HG03469 (cell line): Measurements from ENCODE around the gene PCBP3.
A peak's percentile ranks its signal among the peaks of the same experiment; 100 is the strongest.
"Not testable (repeated sequence)": the region's sequence is repeated elsewhere in the genome, so short reads cannot be mapped to it uniquely, and the experiment has no call there.

Experiments used
- ATAC-seq: cut with Tn5 transposase; IDR thresholded peaks from one replicate; pipeline ENCODE4 v1.9.1; 2021; ENCODE audit warnings: mild to moderate bottlenecking, moderate library complexity, moderate number of reproducible peaks; ENCODE audit not compliant: unreplicated experiment

PCBP3 gene

GRCh38 chr21:45643021-45643980 is at the start of gene PCBP3:
Gene PCBP3 (plus strand): TSS chr21:45643725. CDS start chr21:45850086, 206,361 bp downstream.
- peak; percentile 44 for ATAC-seq

DNA sequence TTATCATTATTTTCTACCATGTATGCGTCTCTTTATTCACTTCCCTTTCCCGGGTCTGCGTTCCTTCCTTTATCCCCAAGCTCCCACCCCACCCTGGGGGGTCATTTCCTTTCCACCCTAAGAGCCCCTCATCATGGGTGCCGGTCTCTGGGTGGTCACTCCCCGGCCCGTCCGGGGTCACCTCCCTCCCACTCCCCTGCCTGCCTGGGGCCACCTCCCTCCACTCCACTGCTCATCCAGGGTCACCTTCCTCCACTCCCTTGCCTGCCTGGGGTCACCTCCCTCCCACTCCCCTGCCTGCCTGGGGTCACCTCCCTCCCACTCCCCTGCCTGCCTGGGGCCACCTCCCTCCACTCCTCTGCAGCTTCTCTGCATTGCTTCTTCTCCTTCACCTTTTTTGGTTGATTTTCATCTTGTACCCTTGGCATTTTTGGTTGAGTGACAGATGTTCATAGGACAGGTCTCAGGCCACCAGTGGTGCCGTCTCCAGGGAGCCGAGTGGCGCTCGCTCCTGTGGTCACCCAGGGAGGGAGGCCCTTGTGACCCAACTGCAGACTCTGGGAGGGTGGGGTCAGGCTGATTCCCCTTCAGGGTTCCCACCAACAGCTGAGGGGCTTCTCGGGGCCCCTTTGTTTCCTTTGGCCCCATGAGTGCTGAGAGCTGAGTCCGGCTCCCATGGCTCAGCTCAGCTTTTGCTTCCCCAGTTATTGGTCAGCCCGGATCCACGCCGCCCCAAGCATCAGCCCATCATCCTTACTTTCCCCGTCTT is 48.6 kb upstream of the PCBP3 start:
- no peak for ATAC-seq

GRCh38 chr21:45595574-45596295 is 47.8 kb upstream of the PCBP3 start:
- ATAC-seq, result no peak

- no peak for ATAC-seq
These were observed 46.7 kb upstream of the PCBP3 start for GRCh38 chr21:45596704-45597318.

DNA sequence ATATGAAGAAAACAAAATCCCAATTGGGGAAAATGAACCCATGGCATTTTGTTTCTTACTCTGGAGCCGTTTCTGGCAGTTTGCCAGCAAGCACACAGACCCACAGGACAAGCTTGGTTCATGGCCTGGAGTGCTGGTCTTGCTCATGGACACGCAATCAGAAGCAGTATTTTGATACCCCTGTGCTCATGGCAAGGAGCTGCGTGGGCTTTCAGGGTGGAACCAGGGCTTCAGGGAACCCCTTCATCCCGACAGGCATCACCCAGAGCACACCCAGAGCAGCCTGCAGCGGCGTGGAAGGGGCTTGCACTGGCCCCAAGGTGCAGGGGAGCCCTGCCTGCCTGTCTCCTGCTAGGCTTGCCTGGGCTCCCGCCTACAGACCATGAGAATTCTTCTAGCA is 45.4 kb upstream of the PCBP3 start:
- no peak for ATAC-seq

DNA sequence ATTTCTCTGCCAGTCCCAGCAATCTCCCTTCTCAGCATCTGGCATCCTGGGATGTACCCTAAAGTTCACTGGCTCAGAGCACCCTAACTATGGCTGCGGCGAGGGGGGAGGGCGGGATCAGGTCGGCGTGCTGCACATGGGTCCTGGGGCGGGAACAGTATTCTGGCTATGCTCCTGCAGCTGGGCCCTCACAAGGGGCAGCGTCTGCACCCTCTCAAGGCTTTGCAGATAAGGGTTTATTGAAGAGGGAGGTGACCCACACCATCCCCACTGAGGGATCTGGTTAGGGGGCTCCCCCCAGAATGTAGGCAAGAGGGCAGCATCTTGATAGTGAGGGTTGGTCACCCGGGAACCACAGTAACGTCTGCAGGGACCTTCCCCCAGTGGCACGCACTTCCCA is 44.9 kb upstream of the PCBP3 start:
- ATAC-seq, result no peak

DNA sequence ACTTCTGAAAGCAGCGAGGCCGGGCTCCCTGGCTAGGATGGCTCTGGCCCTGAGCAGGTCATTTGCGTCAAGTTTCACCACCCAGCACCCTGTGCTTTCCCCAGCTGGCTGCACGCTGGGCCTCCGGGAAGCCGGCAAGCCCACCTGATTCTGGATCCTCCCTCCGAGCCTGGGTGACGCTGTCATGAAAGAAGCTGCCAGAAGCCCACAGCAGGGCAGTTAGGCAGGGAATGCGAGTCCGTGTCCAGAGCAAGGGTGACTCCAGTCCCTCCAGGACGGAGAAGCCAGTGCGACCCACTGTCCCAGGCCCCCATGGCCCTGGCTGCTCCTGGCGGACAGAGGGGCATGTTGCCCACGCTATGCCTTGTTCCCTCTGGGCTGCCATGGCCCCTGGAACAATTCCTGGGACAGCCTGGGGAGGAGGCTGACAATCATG is 44.4 kb upstream of the PCBP3 start:
- no peak for ATAC-seq

DNA sequence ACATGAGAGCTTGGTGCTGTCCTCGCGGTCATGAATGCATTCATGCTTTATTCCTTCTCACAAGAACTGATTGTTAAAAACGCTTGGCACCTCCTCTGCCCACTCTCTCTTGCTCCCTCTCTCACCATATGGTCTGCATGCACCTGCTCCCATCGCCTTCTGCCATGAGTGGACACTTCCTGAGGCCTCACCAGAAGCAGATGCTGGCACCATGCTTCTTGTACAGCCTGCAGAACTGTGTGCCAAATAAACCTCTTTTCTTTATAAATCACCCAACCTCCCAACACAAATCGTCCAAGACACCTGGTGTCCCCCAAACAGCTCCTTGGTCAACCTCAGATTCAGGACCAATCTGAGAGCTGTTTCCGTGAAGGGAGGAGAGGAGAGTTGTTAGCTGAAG is 43.3 kb upstream of the PCBP3 start:
- ATAC-seq, result no peak

DNA sequence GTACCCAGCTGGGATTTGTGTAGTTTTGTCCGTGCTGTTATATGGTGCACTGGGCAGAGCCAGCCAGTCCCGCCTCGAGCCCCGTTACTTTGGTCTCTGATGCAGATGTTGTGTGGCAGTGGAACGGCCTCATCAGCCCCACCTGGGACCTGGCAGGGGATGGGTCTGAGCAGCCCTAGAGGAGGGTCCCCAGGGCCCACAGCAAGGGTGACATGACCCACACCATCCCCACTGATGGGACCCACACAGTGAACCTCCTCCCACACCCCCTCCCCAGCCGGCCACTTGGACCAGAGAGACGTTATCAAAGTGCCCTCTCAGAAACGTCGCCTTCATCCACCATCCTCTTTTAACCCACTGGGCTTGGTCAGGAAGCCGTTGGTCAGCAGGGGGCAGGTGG is 42.0 kb upstream of the PCBP3 start:
- ATAC-seq, result no peak

DNA sequence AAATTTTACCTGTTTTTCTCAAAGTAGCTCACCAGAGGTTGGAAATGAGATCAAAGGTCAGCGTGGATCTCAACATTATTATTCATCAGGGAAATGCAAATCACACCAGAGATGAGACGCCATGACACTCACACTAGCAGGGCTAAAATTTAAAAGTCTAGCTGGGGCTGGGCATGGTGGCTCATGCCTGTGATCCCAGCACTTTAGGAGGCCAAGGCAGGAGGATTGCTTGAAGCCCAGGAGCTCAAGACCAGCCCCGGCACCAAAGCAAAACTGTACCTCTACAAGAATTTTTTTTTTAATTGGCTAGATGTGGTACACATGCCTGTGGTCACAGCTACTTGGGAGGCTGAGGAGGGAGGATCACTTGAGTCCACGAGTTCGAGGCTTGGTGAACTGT is 41.4 kb upstream of the PCBP3 start:
- no peak for ATAC-seq

GRCh38 chr21:45603481-45603880 is 40.0 kb upstream of the PCBP3 start:
- ATAC-seq, result no peak

GRCh38 chr21:45604681-45605080 is 38.8 kb upstream of the PCBP3 start:
- ATAC-seq, result not testable (repeated sequence)

DNA sequence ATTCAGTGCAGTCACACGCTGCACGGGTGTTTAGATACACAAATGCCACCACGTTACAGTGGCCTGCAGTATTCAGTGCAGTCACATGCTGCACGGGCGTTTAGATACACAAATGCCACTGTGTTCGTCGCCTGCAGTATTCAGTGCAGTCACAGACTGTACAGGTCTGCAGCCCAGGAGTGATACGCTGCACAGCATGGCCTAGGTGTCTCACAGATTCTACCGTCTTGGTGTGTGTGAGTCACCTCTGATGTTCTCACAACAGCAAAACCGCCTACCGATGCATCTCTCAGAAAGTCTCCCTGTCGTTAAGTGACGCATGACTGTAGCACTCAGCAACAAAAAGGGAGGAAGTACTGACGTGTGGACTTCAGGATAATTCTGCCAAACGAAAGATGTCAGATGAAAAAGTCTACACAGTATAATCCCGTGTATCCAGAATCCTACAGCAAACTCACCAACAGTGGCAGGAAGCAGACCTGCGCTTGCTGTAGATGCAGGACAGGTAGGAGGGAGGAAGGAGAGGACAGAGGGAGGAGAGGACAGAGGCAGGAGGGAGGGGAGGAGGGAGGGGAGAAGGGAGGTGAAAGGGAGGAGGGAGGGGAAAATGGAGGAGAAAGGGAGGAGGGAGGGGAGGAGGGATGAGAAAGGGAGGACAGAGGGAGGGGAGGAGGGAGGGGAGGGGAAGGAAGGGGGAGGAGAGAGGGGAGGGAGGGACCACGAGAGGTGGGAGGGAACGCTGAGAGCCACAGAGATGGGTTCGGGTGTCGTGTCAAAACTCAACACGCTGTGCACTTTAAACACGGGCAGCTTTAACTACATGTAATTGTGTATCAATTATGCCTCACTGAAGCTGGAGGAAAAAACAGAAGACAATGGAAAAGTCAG is 36.3 kb upstream of the PCBP3 start:
- ATAC-seq, result no peak

- no peak for ATAC-seq
These were observed 35.6 kb upstream of the PCBP3 start for GRCh38 chr21:45607909-45608295.

DNA sequence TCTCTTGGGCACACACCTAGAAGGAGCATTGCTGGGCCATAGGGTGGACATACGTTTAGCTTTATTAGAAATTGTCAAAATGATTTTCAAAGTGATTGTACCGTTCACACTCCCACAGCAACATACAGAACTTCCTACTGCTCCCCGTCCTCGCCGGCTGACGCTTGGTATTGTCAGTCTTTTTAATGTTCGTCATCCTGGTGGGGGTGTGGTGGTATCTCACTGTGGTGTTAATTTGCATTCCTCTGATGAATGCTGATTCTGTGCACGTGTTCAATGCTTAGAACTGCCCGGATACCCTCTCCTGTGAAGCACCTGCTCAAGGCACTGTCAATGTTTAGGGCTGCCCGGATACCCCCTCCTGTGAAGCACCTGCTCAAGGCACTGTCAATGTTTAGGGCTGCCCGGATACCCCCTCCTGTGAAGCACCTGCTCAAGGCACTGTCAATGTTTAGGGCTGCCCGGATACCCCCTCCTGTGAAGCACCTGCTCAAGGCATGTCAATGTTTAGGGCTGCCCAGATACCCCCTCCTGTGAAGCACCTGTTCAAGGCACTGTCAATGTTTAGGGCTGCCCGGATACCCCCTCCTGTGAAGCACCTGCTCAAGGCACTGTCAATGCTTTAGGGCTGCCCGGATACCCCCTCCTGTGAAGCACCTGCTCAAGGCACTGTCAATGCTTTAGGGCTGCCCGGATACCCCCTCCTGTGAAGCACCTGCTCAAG is 34.6 kb upstream of the PCBP3 start:
- ATAC-seq, result not testable (repeated sequence)

DNA sequence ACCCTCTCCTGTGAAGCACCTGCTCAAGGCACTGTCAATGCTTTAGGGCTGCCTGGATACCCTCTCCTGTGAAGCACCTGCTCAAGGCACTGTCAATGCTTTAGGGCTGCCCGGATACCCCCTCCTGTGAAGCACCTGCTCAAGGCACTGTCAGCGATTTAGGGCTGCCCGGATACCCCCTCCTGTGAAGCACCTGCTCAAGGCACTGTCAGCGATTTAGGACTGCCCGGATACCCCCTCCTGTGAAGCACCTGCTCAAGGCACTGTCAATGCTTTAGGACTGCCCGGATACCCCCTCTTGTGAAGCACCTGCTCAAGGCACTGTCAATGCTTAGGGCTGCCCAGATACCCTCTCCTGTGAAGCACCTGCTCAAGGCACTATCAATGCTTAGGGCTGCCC is 33.9 kb upstream of the PCBP3 start:
- not testable (repeated sequence) for ATAC-seq

DNA sequence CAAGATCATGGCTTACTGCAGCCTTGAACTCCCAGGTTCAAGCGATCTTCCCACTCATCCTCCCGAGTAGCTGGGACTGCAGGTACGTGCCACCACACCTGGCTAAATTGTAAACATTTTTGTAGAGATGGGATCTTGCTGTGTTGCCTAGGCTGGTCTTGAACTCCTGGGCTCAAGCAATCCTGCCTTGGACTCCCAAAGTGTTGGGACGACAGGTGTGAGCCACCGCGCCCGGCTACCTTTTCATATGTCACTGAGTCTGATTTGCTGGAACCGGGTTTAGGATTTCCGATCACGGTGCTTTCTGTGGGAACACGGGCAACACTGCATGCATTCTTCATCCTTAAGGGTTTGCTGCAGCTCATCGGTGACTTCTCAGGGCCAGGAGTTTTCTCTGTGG is 32.2 kb upstream of the PCBP3 start:
- no peak for ATAC-seq

- ATAC-seq, result no peak
These were observed 31.4 kb upstream of the PCBP3 start for GRCh38 chr21:45611939-45612664.

DNA sequence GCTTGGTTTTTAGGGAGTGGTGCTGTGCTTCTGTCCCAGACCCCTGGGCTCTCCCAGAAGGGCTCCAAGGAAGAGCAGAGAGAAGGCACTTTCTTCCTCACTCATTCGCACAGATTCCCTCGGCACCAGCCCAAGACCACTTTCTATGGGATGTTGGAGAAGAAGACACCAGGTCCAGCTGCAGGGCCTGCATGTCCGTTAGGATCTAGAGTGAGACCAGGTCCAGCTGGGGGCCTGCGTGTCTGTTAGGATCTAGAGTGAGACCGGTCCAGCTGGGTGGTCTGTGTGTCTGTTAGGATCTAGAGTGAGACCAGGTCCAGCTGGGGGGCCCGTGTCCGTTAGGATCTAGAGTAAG is 30.9 kb upstream of the PCBP3 start:
- not testable (repeated sequence) for ATAC-seq
